Liver (tissue), 9 donors: ENCODE measurements around the gene RPL21. TPM values are rescaled to one million over a fixed set of nuclear protein-coding genes. Genes with fewer than 3 reads are reported as not detected.

ENCODE experiments used
- DNase-seq: peaks from one replicate; pipeline ENCODE4 v3.0.0-alpha.2; 2017; ENCODE audit warnings: low spot score
- H3K27ac ChIP-seq, 2 donors: one replicate each; pipeline ENCODE4 v1.7.0; 2013; ENCODE audit warnings: inconsistent platforms in 2 of 2, low read length in 2 of 2, control low read depth in 1 of 2, low read depth in 1 of 2, mild to moderate bottlenecking in 1 of 2
- H3K27me3 ChIP-seq, 4 donors: one replicate each; pipeline versions ENCODE4 v1.6.1 to v1.7.0; 2013; ENCODE audit warnings: low read length in 3 of 4, inconsistent platforms in 1 of 4, mild to moderate bottlenecking in 1 of 4, moderate library complexity in 1 of 4; ENCODE audit not compliant: control insufficient read depth in 4 of 4, insufficient read depth in 4 of 4
- H3K36me3 ChIP-seq, 4 donors: one replicate each; pipeline versions ENCODE4 v1.6.1 to v1.7.0; 2013; ENCODE audit warnings: low read length in 3 of 4, mild to moderate bottlenecking in 3 of 4, low read depth in 1 of 4, moderate library complexity in 1 of 4; ENCODE audit not compliant: control insufficient read depth in 4 of 4, insufficient read depth in 3 of 4
- H3K4me1 ChIP-seq, 4 donors: one replicate each; pipeline versions ENCODE4 v1.6.1 to v1.7.0; 2013; ENCODE audit warnings: low read length in 3 of 4, mild to moderate bottlenecking in 3 of 4, moderate library complexity in 1 of 4; ENCODE audit not compliant: control insufficient read depth in 4 of 4, insufficient read depth in 4 of 4
- H3K4me3 ChIP-seq, 3 donors: one replicate each; pipeline versions ENCODE4 v1.6.1 to v1.7.0; 2013; ENCODE audit warnings: low read length in 3 of 3, control low read depth in 1 of 3, low read depth in 1 of 3, mild to moderate bottlenecking in 1 of 3
- H3K9ac ChIP-seq, 2 donors: one replicate each; pipeline ENCODE4 v1.7.0; 2013; ENCODE audit warnings: low read length in 2 of 2, mild to moderate bottlenecking in 2 of 2, moderate library complexity in 2 of 2, control low read depth in 1 of 2, low read depth in 1 of 2
- H3K9me3 ChIP-seq, 4 donors: one replicate each; pipeline versions ENCODE4 v1.6.1 to v1.7.0; 2013; ENCODE audit warnings: low read length in 3 of 4; ENCODE audit not compliant: control insufficient read depth in 4 of 4
- ATF3 ChIP-seq: IDR thresholded peaks from 2 replicates; pipeline ENCODE4 v1.6.1; 2016; ENCODE audit warnings: antibody characterized with exemption
- CTCF ChIP-seq: fragments of 150-350 bp; IDR thresholded peaks from 2 replicates; pipeline ENCODE4 v1.5.1; 2017; ENCODE audit warnings: improper control_type of control experiment, low read depth, low read length; ENCODE audit not compliant: missing input control
- EGR1 ChIP-seq, 2 donors: IDR thresholded peaks; 2 replicates each; pipeline ENCODE4 v1.6.1; 2016 to 2018; ENCODE audit warnings: antibody characterized with exemption in 2 of 2, low read depth in 2 of 2
- FOXA1 ChIP-seq: IDR thresholded peaks from 2 replicates; pipeline ENCODE4 v1.6.1; 2016; ENCODE audit warnings: antibody characterized with exemption
- FOXA2 ChIP-seq: IDR thresholded peaks from 2 replicates; pipeline ENCODE4 v1.6.1; 2016; ENCODE audit warnings: antibody characterized with exemption
- GABPA ChIP-seq, 2 donors: IDR thresholded peaks in 1 of 2; conservative IDR thresholded peaks in 1 of 2; 2 replicates each; pipeline ENCODE4 v1.6.1; 2016; ENCODE audit warnings: antibody characterized with exemption in 2 of 2, mild to moderate bottlenecking in 1 of 2, moderate library complexity in 1 of 2
- HNF4A ChIP-seq, 2 donors: conservative IDR thresholded peaks; 2 replicates each; pipeline ENCODE4 v1.6.1; 2016; ENCODE audit warnings: antibody characterized with exemption in 2 of 2, mild to moderate bottlenecking in 2 of 2
- HNF4G ChIP-seq: IDR thresholded peaks from 2 replicates; pipeline ENCODE4 v1.6.1; 2016; ENCODE audit warnings: antibody characterized with exemption
- JUND ChIP-seq, 2 donors: IDR thresholded peaks; 2 replicates each; pipeline ENCODE4 v1.6.1; 2016; ENCODE audit warnings: antibody characterized with exemption in 2 of 2
- MAX ChIP-seq: IDR thresholded peaks from 2 replicates; pipeline ENCODE4 v1.6.1; 2016; ENCODE audit warnings: antibody characterized with exemption
- NR2F2 ChIP-seq: IDR thresholded peaks from 2 replicates; pipeline ENCODE4 v1.6.1; 2016; ENCODE audit warnings: antibody characterized with exemption
- RAD21 ChIP-seq, 2 donors: IDR thresholded peaks; 2 replicates each; pipeline ENCODE4 v1.6.1; 2016; ENCODE audit warnings: antibody characterized with exemption in 2 of 2, mild to moderate bottlenecking in 2 of 2
- REST ChIP-seq: IDR thresholded peaks from 2 replicates; pipeline ENCODE4 v1.6.1; 2016; ENCODE audit warnings: antibody characterized with exemption, mild to moderate bottlenecking
- RXRA ChIP-seq, 2 donors: IDR thresholded peaks; 2 replicates each; pipeline ENCODE4 v1.6.1; 2017 to 2018; ENCODE audit warnings: antibody characterized with exemption in 2 of 2, mild to moderate bottlenecking in 1 of 2
- SP1 ChIP-seq: IDR thresholded peaks from 2 replicates; pipeline ENCODE4 v1.6.1; 2018; ENCODE audit warnings: antibody characterized with exemption, mild to moderate bottlenecking
- TAF1 ChIP-seq: conservative IDR thresholded peaks from 2 replicates; pipeline ENCODE4 v1.6.1; 2016; ENCODE audit warnings: antibody characterized with exemption, mild to moderate bottlenecking
- YY1 ChIP-seq: IDR thresholded peaks from 2 replicates; pipeline ENCODE4 v1.6.1; 2016; ENCODE audit warnings: antibody characterized with exemption, mild to moderate bottlenecking
- ZBTB33 ChIP-seq: IDR thresholded peaks from 2 replicates; pipeline ENCODE4 v1.6.1; 2016; ENCODE audit warnings: antibody characterized with exemption
- WGBS: extraction: QIAGEN DNeasy Blood & Tissue Kit; methylation state at CpG from one replicate; pipeline ENCODE4 v1.1.7; 2013; 5-methylcytosine and 5-hydroxymethylcytosine counted together
- polyA plus RNA-seq, 2 donors: library from polyadenylated mRNA; stranded (reverse) in 1 of 2; unstranded in 1 of 2; fragments of 200-250 nt in 1 of 2; fragments of >200 nt in 1 of 2; fragmentation: Nextera tagmentation in 1 of 2; extraction: Ambion mirVana in 1 of 2; gene quantifications; one replicate each; pipeline versions ENCODE4 v1.2.1 to v1.2.3, GENCODE V29; 2013 to 2015
- total RNA-seq, 2 donors: library from RNA; depleted of rRNA; stranded (reverse); fragments of >200 nt; gene quantifications; one replicate each; pipeline ENCODE4 v1.2.3, GENCODE V29; 2014
- donor health status: healthy.
- donor health status: healthy.
- donor health status: healthy.
- donor health status: healthy.
- donor health status: healthy.

RPL21 gene
- total RNA-seq (100 to 1,000 TPM; 206 to 626 TPM), polyA plus RNA-seq (100 to 1,000 TPM; 257 to 648 TPM)

- H3K36me3 ChIP-seq: peaks cover 9 to 10% (median 9%) of the 10 kb centered on the region in 4 donors
- peaks cover 8 to 32% (median 15%) of the 10 kb centered on the region in 4 donors for H3K4me1 ChIP-seq
- WGBS: under 1% methylated on average over 69 of the region's 69 CpGs
Measured at GRCh38 chr13:27251166-27252091, at the start of gene RPL21. Gene RPL21 (plus strand): TSS chr13:27251558. CDS start chr13:27253777, 2,219 bp downstream.

More at GRCh38 chr13:27251166-27252091, at the start of gene RPL21:
- DNase-seq: peak; percentile 95
- Histone ChIP-seq H3K9me3 (no peaks in the 10 kb centered on the region), H3K27ac (peak within 1 kb of the TSS; percentile 95 to 99), H3K4me3 (peak within 1 kb of the TSS; percentile 92 to 99 (median 97)), H3K27me3 (no peaks in the 10 kb centered on the region), H3K9ac (peak within 1 kb of the TSS; percentile 98 to 99)
- peak; percentile 75 to 82 for TF ChIP-seq JUND (IDR thresholded peaks at IDR 0.05)
- peak; percentile 24 to 41 for TF ChIP-seq RXRA (IDR thresholded peaks at IDR 0.05)
- TF ChIP-seq TAF1: peak; percentile 83
- peak; percentile 90 for TF ChIP-seq REST
- TF ChIP-seq ZBTB33: peak; percentile 69
- TF ChIP-seq HNF4A (conservative IDR thresholded peaks at IDR 0.05): peak; percentile 31 to 63
- no peak for TF ChIP-seq FOXA2
- peak; percentile 74 for TF ChIP-seq SP1
- TF ChIP-seq HNF4G: no peak
- peak; percentile 20 to 53 for TF ChIP-seq RAD21 (IDR thresholded peaks at IDR 0.05)
- no peak for TF ChIP-seq CTCF
- TF ChIP-seq FOXA1: no peak
- peak; percentile 74 to 94 for TF ChIP-seq GABPA (IDR thresholded peaks at IDR 0.05 in 1 of 2, conservative IDR thresholded peaks at IDR 0.05 in 1 of 2)
- TF ChIP-seq EGR1 (IDR thresholded peaks at IDR 0.05; ENCODE audit: low read depth in 2 of 2): peak in 1 of 2 donors; percentile 4
- peak; percentile 64 for TF ChIP-seq MAX
- TF ChIP-seq YY1: peak; percentile 96
- TF ChIP-seq NR2F2: peak; percentile 45
- peak; percentile 89 for TF ChIP-seq ATF3
